NCI-H128 (cell line): ENCODE data around the gene CIBAR2.

Source experiments
- DNase-seq: peaks from one replicate; lab custom pipeline; 2025; ENCODE audit not compliant: unreplicated experiment; lab: John Stamatoyannopoulos, UW

CIBAR2 gene

GRCh38 chr16:85083051-85083639, 29.1 kb downstream of the CIBAR2 start:
- DNase-seq: no peak

GRCh38 chr16:85082173-85083050, 29.9 kb downstream of the CIBAR2 start:
- DNase-seq: no peak

DNA sequence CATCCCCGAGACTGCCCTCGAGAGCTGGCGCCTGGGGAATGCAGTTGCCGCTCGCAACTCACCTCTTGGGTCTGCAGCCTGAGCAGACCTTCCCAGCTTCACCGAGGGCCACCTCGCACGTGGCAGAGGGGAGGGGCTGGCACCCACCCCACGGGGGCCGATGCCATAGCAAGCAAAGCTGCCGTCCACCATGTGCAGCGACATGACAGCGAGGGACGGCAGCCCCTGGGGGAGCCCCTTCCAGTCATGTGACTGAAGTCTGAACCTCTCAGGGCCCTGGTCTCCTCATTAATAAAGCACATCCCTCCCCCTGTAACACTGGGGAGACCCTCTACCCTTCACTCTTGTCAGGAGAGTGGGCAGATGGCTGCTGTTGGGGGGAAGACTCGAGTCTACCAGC, 30.5 kb downstream of the CIBAR2 start:
- DNase-seq: no peak

- DNase-seq: no peak
Observed at GRCh38 chr16:85081038-85081437, 31.2 kb downstream of the CIBAR2 start.

GRCh38 chr16:85079785-85080570, 32.3 kb downstream of the CIBAR2 start:
- DNase-seq: no peak

- no peak for DNase-seq
Observed at GRCh38 chr16:85078952-85079351, 33.3 kb downstream of the CIBAR2 start.

DNA sequence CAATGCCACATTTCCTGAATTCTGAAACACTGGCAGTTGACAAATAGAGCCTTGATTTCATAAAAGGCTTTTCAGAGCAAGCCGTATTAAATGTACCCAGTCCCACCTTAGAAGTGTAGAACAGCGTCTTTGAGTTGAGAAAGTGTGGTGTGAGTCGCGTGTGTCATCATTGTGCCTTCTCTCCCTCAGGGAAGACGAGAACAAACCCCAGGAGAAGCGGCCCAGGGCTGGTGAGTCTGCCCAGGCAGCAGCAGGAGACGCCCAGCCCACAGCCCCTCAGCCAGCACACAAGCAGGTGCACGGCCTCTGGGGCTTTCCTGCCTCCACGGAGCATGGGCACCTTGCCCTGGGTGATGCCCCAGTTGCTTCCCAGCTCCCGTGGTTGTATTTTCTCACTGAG, 34.0 kb downstream of the CIBAR2 start:
- no peak for DNase-seq

DNA sequence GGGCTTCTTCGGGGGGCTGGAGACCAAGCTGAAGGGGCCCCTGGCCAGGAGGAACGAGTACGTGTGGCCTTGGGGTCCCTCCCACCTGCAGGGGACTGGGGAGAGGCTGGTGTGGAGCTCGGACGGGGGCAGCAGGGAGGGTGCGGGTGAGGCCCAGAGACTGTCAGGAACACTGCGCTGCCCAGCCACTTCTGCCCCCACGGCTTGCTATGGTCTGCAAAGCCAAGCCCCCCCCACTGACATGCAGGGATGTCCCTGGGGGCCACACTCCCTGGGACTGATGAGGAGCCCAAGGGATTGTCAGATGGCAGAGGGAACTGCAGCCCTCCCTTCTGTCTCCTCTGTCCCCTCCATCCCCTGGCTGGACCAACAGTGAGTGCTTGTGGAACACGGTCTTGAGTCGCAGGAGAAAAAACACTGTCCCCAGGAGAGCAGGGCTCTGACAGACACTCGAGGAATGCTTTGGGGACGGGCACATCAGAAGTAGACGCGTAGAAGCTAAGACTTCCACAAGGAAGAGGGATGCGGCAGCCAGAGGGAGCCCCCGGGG, 34.6 kb downstream of the CIBAR2 start:
- DNase-seq: no peak

GRCh38 chr16:85077039-85077438, 35.2 kb downstream of the CIBAR2 start:
- DNase-seq: no peak

- no peak for DNase-seq
Observed at GRCh38 chr16:85075236-85075924, 36.9 kb downstream of the CIBAR2 start.

DNA sequence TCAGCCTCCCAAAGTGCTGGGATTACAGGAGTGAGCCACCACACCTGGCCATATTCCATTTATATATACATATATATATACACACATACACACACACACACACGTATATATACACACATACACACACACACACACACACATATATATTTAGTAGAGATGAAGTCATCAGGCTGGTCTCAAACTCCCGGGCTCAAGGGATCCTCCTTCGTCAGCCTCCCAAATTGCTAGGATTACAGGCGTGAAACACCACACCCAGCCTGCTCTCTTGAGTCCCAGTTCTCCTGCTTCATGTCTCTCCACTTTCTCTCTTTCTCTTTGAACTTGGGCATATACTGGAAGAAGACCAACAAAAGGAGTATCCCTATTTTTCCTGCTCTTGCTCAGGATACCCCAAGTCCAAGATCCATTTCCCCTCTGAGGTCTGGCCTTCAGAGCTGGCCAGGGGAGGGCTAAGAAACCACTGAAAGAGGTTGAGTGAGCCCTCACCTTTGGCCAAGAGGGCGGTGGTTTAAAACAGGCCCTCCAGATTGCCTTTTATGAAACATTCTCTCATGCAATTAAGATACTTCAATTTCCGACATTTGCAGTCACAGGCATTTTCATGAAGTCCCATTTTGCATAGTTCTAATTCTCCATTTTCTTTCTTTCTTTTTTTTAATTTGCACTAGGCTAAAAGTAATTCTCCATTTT, 37.9 kb downstream of the CIBAR2 start:
- no peak for DNase-seq

- DNase-seq: no peak
Observed at GRCh38 chr16:85072947-85073346, 39.3 kb downstream of the CIBAR2 start.

GRCh38 chr16:85072076-85072860, 40.0 kb downstream of the CIBAR2 start:
- no peak for DNase-seq

GRCh38 chr16:85069171-85069570, 43.1 kb downstream of the CIBAR2 start:
- DNase-seq: no peak

GRCh38 chr16:85068746-85069145, 43.5 kb downstream of the CIBAR2 start:
- no peak for DNase-seq

- DNase-seq: no peak
Observed at GRCh38 chr16:85067426-85067825, 44.8 kb downstream of the CIBAR2 start.

- no peak for DNase-seq
Observed at GRCh38 chr16:85067024-85067423, 45.2 kb downstream of the CIBAR2 start.

DNA sequence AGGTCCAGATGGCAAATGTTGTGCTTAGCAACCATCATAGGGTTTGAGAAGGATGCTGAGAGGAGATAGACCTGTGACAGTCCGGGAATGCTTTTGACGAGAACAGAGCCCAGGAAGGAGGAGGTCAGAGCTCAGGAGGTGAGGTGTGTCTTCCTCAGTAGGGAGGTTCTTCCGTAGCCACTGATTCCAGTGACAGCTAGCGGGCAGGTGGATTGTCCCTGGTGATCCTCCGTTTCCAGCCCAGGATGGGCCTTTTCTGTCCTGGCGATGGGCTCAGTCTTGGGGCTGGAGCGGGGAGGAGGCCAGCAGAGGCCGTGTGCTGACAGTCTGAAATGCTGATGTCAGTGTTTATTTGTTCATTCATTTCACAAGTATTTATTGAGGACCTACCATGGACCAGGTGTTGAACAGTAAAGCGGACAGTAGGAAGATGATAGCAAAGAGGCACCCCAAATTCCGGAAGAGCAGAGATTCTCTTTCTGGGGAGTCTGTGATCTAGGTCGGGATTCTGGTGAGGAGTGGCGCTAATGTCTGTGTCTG, 45.9 kb downstream of the CIBAR2 start:
- DNase-seq: no peak

DNA sequence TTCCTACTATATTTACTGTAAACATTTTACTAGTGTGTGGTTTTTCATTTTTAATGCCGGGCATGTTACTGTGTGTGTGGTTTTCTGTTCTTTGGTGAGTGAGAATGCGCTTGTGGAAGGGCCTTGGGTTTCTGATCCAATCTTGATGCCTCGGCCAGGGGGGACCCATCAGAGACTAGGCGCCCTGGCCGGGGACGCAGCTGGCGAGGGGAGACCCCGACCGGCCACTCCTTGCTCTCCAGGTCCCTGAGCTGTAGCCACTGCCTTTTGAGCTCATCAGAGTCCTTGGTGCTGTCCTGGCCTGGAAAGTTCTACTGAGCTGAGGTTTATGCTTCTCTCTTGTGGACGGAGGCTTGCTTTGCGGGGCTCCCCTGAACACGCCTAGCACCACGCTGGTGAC, 47.2 kb downstream of the CIBAR2 start:
- DNase-seq: no peak
